Measurements from ENCODE around the gene KCNIP4. TPM values are rescaled to one million over a fixed set of nuclear protein-coding genes. Genes with fewer than 3 reads are reported as not detected.

Gene KCNIP4
- total and polyA plus RNA-seq, 10 donors: not detected

GRCh38 chr4:21531048-21531447 lies 417.5 kb downstream of the KCNIP4 start:
- intact Hi-C loops (cut with DNase I; ENCODE audit: low total_unique reads): no loop called here
- DNase-seq: no peak
- no peaks in the 10 kb centered on the region for H3K9me3 ChIP-seq
- H3K4me1 ChIP-seq: no peaks in the 10 kb centered on the region
- TF ChIP-seq CTCF (IDR thresholded peaks at IDR 0.05 in 8 of 11, conservative IDR thresholded peaks at IDR 0.05 in 3 of 11): no peak
- TF ChIP-seq POLR2A (IDR thresholded peaks at IDR 0.05): no peak
- no peak for TF ChIP-seq POLR2AphosphoS5 (IDR thresholded peaks at IDR 0.05)
- no peak overlapping the region for H3K27ac ChIP-seq
- H3K36me3 ChIP-seq: no peaks in the 10 kb centered on the region
- no peaks in the 10 kb centered on the region for H3K27me3 ChIP-seq (replicated peaks in 1 of 7)
- H3K4me3 ChIP-seq: no peak overlapping the region

GRCh38 chr4:21529214-21529613 lies 419.4 kb downstream of the KCNIP4 start:
- Histone ChIP-seq H3K27me3 (replicated peaks in 1 of 7) (no peaks in the 10 kb centered on the region), H3K4me1 (no peaks in the 10 kb centered on the region), H3K27ac (no peak overlapping the region), H3K36me3 (no peaks in the 10 kb centered on the region), H3K9me3 (no peaks in the 10 kb centered on the region), H3K4me3 (no peak overlapping the region)
- WGBS, 5 donors: 31 to 54% (median 37%) methylated on average over 1 of the region's 1 CpG
- no peak for DNase-seq
- TF ChIP-seq POLR2AphosphoS5 (IDR thresholded peaks at IDR 0.05) (no peak), CTCF (IDR thresholded peaks at IDR 0.05 in 8 of 11, conservative IDR thresholded peaks at IDR 0.05 in 3 of 11) (no peak), POLR2A (IDR thresholded peaks at IDR 0.05) (no peak)
- intact Hi-C loops (cut with DNase I; ENCODE audit: low total_unique reads): no loop called here

- no peak for TF ChIP-seq POLR2AphosphoS5 (IDR thresholded peaks at IDR 0.05)
- TF ChIP-seq CTCF (IDR thresholded peaks at IDR 0.05 in 8 of 11, conservative IDR thresholded peaks at IDR 0.05 in 3 of 11): no peak
- no peak for TF ChIP-seq POLR2A (IDR thresholded peaks at IDR 0.05)
- intact Hi-C loops (cut with DNase I; ENCODE audit: low total_unique reads): no loop called here
- 82 to 90% (median 89%) methylated on average over 3 of the region's 3 CpGs for WGBS, 5 donors
- Histone ChIP-seq H3K27me3 (replicated peaks in 1 of 7) (no peaks in the 10 kb centered on the region), H3K4me3 (no peak overlapping the region), H3K4me1 (no peaks in the 10 kb centered on the region), H3K9me3 (peaks cover 0 to 8% (median 0%) of the 10 kb centered on the region in 8 donors), H3K36me3 (no peaks in the 10 kb centered on the region), H3K27ac (no peak overlapping the region)
- DNase-seq: no peak
Observed at GRCh38 chr4:21522296-21522695, 426.3 kb downstream of the KCNIP4 start.

- DNase-seq: no peak
- intact Hi-C loops (cut with DNase I; ENCODE audit: low total_unique reads): loop anchor here (10.0 kb wide), 1 partner anchor 248 kb away; no protein-coding TSS in a partner anchor
- 74 to 84% (median 74%) methylated on average over 5 of the region's 5 CpGs for WGBS, 5 donors
Observed at GRCh38 chr4:21517126-21517859, 431.3 kb downstream of the KCNIP4 start.

More at GRCh38 chr4:21517126-21517859, 431.3 kb downstream of the KCNIP4 start:
- H3K9me3 ChIP-seq: peaks cover 0 to 2% (median 0%) of the 10 kb centered on the region in 8 donors
- H3K36me3 ChIP-seq: no peaks in the 10 kb centered on the region
- TF ChIP-seq POLR2A (IDR thresholded peaks at IDR 0.05): no peak
- no peak for TF ChIP-seq POLR2AphosphoS5 (IDR thresholded peaks at IDR 0.05)
- TF ChIP-seq CTCF (IDR thresholded peaks at IDR 0.05 in 8 of 11, conservative IDR thresholded peaks at IDR 0.05 in 3 of 11): no peak
- H3K27me3 ChIP-seq (replicated peaks in 1 of 7): no peaks in the 10 kb centered on the region
- H3K4me1 ChIP-seq: no peaks in the 10 kb centered on the region
- no peak overlapping the region for H3K4me3 ChIP-seq
- no peak overlapping the region for H3K27ac ChIP-seq
